HL-60/S4 (cell line): ENCODE results near the gene HIRA.
"Not testable (repeated sequence)": the region's sequence is repeated elsewhere in the genome, so short reads cannot be mapped to it uniquely, and the experiment has no call there.

ENCODE experiments used
- in situ Hi-C: fragments of 300-500 bp; cut with MboI; formaldehyde crosslinking; loops from 2 replicates; pipeline ENCODE4 v1.14.3; 2022; ENCODE audit warnings: low sequenced_read_pairs

HIRA gene

DNA sequence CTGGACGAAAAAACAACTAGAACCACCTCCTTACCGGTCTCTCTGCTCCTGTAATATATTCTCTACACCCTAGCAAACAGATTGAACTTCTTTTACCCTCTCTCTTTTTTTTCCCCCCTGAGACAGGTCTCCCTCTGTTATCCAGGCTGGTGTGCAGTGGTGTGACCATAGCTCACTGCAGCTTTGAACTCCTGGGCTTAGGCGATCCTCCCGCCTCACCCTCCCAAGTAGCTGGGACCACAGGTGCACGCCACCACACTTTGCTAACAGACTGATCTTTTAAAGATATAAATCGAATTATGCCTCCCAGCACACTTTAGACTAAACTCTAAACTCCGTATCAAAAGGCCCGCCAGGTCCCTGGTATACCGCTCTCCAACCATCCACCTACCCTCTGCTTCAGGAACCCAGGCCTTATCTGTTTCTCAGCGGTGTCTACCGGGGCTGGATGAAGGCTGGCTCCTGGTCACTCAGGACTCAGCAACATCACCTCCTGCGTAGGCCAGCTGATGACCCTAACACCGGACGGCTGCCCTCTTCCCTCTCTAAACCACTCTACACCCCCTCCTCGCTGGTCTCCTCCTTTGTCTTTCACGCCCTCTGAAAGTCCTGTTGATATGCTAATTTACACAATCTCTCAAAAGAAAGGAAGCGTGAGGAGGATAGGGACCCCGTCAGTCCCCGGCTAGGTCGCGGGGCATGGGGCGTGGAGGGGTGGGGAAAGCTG is 15.2 kb upstream of the HIRA start:
- in situ Hi-C loops = no loop called here

DNA sequence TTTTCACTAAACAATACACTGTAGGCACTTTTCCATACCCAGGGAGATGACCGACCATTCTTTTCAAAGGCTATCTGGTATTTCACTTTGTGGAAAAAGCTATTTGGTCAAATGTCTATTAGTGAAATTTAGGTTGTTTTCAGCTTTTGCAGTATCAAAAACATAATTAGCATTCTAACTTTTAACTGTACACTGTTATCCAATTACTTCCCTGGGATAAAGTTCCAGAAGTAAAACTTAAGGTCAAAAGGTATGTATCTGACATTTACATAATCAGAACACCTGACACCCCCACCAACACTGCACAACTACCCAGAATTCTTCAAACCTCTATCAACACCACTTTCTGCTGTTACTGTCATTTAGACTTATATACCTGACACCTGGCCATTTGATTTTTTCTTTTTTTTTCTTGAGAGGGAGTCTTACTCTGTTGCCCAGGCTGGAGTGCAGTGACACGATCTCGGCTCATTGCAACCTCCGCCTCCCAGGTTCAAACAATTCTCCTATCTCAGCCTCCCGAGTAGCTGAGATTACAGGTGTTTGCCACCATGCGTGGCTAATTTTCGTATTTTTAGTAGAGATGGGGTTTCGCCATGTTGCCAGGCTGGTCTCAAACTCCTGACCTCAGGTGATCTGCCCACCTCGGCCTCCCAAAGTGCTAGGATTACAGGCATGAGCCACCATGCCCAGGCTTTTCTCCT is 13.9 kb upstream of the HIRA start:
- in situ Hi-C loops = not testable (repeated sequence)

DNA sequence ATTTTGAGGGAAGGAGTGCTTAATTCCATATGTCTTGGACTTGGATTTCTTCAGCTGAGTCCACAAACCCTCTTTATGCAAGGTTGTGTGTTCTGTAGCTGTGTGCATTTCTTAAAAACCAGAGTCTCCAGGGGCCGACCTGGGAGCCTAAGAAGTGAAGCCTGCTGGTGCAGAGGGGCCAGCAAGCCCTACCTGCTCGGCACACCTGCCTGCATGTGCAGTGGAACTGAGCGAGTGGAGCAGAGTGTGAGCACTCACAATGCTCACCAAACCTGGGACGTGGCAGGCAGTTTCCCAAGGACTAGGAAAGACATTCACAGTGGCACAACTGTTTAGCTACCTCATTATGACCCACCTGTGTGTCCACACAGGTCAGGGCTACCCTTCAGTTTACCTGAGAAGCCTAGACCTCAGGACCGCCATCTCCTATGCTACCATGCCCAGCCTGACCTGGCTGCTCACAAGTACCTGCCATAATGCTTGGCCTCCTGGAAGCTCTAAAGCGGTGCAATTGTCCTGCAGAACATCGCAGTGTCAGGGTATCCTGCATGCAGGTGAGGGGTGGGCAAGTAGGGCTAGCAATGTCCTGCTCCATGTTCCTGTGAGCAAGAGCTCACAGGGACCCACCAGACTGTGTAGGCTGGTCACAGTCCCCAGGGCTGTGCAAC is 12.1 kb upstream of the HIRA start:
- in situ Hi-C loops = no loop called here

DNA sequence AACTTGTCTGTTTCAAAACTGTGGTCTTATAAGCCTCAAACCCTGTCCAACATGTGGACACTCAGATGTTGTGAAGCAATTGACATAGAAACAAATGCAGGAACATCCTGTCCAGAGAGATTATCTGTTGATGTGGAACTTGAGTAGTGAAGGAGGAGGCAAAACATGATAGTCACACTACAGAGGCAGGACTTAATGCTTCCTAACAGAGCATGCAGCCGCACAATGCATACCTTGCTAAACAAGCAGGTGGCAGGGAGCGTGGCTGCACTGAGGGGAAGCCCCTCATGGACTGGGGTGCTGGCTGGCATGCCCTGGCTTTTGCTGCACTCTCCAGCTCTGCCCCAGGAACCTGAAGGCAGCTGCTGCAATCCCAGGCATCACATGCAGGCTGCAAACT is 10.6 kb upstream of the HIRA start:
- in situ Hi-C loops = no loop called here

DNA sequence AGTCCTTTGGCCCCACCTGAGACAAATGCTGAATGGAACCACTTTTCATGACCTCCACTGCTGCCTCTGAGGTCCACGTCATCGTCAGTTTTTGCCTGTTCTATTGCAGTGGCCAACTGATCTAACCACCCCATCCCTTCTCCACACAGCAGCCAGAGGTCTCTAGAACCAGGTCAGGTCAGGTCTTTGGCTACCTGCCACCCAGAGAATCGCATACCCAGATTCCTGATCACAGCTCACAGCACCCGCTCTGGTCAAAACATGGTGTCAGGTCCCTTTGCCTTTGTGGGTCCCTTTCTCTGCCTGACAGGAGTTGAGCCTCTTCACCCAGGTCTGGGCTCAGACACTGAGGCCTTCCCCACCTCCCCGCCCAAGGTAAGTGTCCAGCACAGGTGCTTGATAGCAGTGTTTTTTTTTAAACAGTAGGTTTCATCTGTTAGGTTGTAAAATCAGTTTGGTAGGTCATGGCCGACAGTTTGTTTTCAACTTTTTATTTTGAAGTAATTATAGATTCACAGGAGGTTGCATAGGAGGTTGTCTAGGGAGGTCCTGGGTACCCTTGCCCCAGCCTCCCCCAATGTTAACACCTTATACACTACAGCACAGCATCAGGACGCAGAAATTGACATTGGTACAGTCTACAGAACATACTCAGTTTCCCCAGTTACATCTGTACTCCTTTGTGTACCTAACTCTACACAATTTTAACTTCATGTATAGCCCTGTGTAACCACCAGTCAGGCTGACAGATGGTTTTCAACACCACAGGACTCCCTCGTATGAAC is 9.1 kb upstream of the HIRA start:
- in situ Hi-C loops = no loop called here

DNA sequence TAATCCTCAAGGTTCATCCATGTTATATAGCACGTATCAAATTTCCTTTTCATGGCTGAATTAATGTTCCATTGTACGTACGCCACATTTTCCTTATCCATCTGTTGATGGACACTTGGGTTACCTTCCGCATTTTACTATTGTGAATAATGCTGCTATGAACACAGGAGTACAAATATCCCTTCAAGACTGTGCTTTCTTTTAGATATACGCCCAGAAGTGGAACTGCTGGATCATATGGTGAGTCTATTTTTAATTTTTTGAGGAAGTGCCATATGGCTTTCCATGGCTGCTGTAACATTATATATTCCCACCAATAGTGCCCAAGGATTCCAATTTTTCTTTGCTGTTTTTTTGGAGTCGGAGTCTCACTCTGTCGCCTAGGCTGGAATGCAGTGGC is 6.8 kb upstream of the HIRA start:
- in situ Hi-C loops = no loop called here

DNA sequence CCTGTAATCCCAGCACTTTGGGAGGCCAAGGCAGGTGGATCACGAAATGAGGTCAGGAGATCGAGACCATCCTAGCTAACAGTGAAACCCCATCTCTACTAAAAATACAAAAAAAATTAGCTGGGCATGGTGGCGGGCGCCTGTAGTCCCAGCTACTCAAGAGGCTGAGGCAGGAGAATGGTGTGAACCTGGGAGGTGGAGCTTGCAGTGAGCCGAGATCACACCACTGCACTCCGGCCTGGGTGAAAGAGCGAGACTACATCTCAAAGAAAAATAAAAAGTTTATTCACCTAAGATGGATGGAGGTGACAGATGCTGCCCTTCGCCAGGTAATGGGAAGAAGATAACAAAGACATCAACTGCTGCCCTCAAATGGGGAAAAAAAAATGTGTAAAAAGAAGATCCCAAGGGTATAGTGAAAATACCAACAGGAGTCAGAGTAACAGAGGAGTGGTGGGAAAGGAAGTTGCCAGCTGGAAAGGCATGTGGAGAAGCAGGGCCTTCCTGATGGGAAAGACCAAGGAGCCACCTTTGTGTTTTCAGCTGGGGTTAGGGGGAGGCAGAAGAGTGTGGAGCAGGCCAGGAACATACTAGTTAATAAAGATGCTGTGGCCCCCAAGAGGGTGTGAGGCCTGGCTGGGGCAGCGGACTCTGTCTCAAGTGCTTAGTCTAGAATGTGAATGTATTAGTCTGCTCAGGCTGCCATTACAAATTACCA is 5.1 kb upstream of the HIRA start:
- in situ Hi-C loops = not testable (repeated sequence)

DNA sequence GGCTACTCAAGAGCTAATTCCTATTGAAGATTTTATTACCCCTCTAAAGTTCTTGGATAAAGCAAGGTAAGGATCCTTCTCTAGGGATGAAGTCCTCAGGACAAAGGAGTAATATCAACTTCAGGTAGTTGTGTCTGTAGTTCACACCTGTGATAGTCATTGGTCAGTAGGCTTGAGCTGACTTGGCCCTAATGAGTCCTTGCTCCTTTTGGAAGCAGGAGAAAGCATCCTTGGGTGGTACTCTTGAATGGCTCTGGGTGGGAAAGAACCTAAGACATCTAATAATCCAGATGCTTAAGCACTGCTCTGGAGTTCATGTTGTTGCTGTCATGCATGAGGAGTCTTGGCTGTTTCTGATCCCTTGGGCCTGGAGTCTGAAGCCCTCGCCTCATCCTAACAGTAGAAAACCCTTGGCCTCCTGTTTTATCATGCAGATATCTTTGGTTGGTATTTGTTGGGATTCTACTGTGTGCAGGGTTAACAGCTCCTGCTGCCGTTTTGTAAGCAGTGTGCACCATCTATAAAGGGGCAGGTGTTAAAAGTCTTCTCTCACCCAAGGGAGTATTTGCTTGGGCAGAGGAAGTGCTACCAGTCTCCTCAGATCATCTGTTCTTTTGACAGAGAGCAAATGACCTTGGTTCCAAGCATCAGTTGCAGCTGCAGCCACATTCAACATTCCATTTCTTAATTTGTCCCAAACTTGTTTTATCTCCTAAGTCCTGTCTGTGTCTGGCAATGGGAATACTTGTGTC is 3.5 kb upstream of the HIRA start:
- in situ Hi-C loops = no loop called here

DNA sequence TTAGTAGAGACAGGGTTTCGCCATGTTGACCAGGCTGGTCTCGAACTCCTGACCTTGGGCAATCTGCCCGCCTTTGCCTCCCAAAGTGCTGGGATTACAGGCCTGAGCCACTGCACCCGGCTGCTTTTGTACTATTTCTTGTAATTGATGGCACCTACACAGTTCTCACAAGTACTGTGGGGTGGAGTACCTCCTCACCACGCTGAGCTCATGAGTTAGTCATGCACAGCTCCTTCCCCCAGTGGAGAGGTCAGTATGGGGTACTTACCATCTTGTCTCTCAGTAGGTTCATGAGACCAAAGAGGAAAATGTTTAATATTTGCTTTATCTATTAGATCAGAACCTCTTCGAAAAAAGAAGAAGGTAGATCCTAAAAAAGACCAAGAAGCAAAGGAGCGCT is 2.9 kb upstream of the HIRA start:
- in situ Hi-C loops = no loop called here

DNA sequence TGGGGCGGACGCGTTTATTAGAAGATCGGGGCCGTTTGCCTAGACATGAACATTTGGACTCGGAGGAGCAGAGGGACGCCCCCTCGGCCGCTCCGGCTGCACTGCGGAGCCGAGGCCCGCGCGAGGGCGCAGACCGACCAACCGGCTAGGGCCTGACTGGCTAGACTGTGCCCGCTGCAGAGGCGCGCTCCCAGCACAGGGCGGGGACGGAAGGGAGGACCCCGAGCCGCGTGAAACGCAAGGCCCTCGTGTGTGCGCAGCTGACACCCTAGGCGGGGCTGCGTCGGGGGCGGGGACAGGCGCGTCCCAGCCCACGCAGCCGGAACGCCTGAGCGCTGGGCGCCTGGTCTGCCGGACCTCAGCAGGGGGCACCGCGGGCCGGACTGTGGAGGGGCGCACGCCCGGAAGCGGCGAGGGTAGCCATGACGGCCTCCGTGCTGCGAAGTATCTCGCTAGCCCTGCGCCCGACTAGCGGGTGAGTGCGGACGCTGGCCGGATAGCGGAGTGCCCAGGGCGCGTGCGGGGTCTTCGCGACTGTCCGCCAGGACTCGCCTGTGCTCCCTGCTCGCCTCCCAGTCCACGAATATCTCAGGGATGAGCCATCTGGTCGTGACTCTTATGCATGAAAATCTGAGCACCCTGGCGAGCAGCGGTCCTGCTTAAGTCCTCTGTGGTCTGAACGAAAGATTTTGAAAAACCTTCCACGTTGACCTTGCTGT is 759 bp upstream of the HIRA start, which contains the start of gene MRPL40:
Gene MRPL40 (plus strand): TSS at position 413 of the 719 bp plus-strand sequence. CDS start 10 bp downstream, at position 423.
- in situ Hi-C loops = no loop called here

DNA sequence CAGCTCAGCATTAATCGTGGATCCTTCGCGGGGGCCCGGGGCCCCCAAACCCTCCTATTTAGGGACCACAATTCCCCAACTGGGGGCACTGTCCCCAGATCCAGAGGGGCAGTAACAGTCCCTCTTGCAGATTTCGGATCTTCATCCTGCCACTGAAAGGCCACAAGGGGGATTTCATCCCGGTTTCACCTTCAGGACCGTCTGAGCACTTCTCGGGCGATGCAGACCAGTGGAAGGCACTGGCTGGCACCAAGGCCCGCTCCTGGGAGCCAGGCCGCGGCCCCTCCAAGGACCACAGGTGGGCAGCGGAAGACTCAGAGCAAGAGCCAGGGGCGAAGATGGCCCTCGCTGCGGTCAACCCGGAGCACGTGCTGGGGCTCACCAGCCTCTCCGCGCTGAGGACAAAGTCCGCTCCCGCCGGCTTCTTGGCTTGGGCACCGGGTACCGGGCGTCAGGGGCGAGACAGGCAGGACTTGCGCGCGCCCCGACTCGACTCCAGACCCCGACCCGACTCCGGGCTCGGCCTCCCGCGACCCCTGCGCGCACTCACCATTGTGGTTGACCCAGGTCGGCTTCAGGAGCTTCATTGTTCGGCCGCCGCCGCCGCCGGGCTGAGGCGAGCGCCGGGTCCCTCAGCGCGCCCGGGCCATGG is 517 bp downstream of the HIRA start:
- in situ Hi-C loops = no loop called here

DNA sequence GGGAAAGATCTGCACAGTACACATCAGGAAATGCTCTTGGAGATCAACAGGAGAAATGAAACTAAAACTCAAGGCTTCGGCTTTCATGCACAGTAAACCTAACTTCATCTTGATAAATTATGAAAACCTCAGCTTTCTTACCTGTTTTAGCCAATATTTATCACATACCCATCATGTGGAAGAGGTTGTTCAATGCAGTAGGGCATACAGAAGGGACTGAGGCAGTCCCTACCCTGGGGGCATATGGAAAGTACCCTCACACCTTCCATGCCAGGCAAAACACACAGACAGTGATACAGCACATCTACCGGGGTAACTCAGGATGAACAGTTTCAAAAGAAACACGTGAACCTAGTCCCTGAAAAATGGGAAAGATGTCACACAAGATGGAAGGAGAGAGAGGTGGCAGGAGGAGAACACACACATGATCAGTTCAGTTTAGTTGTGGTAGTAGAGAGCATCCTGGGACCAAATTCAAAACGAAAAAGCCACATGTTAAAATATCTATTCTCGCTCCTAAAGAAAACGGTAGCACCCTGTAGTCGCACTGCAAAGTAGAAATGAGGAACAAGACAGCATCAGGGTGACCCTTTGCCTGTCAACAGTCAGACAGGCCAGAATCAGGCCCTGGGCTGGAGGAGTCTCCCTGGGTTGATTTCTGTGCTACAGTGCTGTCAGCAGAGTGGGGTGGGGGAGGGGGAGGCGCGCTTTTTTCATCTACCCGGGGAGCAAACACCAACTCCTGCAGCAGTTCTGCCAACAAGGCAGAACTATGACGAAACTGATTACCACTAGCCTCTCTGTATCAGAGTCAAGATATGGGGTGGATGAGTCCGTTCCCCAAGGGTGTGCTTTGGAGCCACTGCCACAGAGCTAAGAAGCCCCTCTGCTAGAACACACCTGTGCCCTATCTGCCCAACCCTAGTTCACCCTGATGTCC is 1.3 kb downstream of the HIRA start:
- in situ Hi-C loops = no loop called here

DNA sequence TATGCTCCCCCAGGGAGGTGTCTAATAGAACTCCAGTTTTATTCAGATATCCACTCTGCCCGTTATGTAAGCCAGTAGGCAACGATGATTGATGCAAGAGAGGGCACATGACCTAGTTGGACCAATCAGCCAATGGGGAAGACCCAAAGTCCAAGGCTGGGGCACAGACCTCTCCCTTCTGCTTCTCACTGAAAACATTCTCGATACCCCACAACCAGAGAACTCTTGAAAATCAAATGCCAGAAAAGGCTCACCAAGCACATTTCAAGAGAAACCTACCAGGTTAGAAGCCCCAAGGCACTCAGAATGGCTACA is 7.4 kb downstream of the HIRA start:
- in situ Hi-C loops = no loop called here

DNA sequence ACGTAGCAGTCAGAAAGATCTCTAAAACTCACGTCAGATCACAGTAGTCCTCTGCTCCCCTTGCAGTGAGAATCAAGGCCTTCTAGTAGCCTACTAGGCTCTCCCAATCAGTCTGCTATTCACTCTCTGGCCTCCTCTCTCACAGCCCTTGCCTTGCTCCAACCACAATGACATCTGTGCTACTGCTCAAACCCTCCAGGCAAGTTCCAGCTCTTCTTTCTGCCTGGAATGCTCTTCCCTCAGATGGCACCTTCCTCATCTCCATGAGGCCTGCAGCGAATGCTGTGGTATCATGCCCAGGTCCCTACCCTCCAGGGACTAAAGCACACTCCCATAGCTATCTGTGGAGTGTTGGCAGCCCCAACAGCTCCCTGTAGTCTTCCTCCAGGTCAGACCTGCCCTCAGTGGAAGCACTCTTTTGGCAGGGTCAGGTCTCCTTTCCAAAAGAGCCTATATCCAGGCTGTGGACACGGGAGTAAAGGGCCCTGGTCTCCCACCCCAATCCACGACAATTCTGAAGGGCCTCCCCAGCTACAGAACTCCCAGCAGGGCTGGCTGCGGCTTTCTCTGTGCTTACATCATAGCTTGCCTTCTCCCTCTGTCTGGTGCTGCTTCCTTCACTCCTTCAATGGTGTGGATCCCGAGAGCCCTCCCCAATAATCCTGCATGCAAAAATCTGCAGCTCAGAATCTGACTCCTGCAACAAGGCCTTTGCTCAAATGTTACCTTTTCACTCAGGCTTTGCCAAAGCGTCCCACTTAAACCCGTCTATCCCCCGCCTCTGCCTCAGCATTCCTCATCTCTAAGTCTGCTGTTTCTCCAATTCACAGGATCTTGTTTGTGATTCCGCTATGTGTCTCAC is 8.9 kb downstream of the HIRA start:
- in situ Hi-C loops = no loop called here

DNA sequence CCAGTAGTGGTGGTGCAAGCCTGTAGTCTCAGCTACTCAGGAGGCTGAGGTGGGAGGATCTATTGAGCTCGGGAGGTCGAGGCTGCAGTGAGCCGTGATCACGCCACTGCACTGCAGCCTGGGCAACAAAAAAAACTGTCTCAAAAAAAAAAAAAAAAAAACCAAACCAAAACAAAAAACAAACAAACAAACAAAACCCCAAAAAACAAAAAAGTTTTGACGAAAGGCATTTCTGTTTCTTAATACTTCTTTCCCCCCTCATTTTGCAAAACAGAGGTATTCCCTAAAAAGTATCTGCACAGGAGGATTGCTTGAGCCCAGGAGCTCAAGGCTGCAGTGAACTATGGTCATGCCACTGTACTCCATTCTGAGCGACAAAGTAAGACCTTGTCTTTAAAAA is 11.2 kb downstream of the HIRA start:
- in situ Hi-C loops = no loop called here

DNA sequence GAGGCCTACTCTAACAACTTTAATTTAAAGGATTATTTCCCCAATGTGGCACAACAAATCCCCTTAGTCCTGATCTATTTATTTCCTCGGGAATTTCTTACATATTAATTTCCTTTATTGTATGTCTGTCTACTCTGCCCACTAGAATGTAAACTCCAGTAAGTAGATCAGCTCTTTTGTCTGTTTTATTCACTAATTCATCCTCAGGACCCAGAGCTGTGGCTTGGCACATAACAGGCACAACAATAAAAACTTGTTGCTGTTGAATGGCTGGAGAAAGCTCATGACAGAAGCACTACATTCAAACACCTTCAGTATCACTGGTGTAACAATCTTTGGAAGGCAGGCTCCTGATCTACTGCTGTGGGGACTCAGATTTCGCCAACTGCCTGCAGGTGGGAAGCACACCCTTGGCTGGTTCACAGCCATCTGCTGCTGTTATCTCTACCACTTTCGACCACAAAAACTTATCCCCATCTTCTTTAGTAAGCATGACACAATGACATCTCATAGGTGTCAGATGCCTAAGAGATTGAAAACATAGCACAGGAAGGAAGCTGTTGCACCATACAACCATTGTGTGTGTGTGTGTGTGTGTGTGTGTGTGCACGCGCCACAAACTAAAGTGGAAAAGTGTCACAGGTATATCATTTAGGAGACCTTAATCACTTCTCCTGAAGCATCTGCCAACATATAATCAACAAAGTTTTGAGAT is 11.9 kb downstream of the HIRA start:
- in situ Hi-C loops = no loop called here
